HG02798 (cell line): ENCODE results near the gene MOK.
"Not testable (repeated sequence)": the region's sequence is repeated elsewhere in the genome, so short reads cannot be mapped to it uniquely, and the experiment has no call there.

Experiments
- ATAC-seq: cut with Tn5 transposase; IDR thresholded peaks from one replicate; pipeline ENCODE4 v1.9.1; 2021; ENCODE audit warnings: mild to moderate bottlenecking; ENCODE audit not compliant: unreplicated experiment, poor library complexity

MOK gene

DNA sequence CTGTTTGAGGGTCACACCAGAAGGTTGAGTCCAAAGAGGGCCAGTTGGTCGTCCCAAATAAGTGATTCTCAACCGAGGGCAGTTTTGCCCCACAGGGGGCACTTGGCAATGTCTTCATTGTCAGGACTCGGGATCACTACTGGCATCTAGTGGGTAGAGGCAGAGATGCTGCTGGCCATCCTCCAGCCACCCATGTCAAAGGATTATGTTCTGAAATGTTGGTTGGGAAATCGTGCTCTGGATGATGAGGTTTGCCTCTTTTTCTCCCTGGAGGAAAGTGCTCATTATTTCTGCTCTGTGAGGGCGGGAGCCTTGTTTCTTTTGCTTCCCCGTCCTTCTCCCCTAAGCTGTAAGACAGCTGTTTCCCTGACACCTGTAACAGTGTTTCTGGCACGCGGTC is 18.1 kb upstream of the MOK start:
- no peak for ATAC-seq

GRCh38 chr14:102321456-102322422 is 16.8 kb upstream of the MOK start:
- no peak for ATAC-seq

DNA sequence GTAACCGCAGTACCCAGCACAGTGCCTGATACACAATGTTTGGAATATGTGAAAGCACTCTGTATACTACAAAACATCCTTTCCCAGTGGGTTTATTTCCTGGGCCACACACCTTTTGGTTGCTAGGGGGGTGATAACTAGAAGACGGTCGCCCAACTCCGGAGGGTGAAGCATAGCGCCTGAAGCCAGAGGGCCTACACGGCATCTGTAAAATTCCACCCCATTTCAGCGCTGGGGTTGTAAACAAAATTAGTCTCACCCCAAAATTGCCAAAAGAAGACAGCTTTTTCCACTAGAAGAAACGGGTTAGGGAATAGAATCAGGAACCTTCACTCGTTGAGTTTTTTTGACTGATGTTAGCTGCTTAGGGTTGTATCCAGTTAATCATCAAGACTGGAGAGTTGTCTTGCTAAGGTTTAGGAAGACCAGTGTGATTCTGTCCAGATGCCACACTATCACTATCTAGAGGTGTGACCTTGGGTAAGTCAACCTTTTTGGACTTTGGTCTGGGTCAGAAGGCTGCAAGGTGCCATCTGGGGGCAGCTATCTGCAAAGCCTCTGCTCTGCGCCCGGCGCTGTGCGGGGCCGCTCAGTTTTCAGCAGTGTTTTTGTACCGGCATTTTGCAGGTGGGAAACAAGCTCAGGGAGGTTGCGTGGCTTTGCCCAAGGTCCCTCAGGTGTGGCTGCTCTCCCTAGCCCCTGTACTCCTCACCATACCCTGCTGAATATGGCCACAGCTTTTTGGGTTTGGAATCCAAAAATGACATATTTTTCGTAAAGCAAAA is 15.9 kb upstream of the MOK start:
- ATAC-seq = no peak

GRCh38 chr14:102320033-102320660 is 15.2 kb upstream of the MOK start:
- peak; percentile 23 for ATAC-seq

DNA sequence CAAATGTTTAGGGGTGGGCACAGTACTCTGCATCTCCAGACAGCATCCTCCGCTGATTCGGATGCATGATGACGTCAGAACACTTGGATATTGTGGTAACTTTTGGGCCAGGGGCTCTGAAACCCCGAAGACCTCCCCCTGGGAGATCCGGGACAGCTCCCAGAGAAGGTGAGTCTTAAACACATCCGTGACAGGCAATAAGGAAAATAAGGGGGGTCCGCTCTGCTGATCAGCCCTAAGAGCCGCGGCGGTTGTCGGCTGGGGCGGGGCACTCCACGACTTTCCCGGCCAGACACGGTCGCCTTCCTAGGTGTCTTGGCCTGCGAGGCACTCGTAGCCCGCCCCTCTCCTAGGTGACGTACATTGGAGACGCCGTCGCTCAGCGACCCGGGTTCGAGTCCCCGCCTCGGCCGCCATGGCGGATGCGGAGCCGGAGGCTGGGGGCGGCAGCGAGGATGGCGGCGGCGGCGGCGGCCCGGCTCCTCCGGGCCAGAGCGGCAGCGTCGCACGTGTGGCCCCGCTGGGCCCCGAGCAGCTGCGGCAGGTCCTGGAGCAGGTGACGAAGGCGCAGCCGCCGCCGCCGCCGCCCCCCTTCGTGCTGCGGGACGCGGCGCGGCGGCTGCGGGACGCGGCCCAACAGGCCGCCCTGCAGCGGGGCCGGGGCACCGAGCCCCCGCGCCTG is 14.5 kb upstream of the MOK start, which contains the start of gene ZNF839:
TSS of gene ZNF839 (plus strand) at position 396 of the 682 bp plus-strand sequence. CDS start at position 416, 20 bp downstream.
- ATAC-seq = peak; percentile 62

GRCh38 chr14:102318781-102319276 is 13.9 kb upstream of the MOK start:
- ATAC-seq = no peak

DNA sequence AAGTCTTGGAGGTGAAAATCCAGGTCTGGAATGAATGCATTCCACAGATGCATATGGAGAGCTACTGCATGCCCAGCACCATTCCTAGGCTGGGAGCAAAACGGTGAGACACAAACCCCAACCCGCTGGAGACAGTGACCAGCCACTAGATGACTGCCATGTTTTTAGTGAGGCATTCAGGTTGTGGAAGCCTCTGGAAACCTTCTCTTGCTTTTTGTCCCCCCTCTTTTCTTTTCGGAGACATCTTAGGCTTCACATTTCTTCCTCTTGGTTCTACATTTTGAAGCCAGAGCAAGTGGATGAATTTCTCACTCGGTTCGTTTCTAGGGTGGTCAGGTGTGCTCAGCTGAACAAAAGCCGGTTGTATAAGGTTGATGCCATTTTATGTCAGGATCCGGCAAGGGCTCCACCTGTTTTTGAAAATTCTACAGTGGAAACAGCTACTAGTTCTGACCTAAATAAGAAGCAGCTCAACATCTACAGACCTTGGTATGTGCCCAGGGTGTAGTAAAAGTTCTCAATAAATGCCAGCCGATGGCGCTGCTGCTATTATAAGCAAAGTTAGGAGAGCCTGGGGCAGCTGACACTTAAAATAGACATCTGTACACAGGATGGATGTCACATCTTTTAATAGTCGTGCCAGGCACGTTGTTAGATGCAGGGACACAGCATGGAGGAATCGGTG is 12.7 kb upstream of the MOK start:
- no peak for ATAC-seq

- peak; percentile 75 for ATAC-seq
Observed at GRCh38 chr14:102316743-102317563, 12.0 kb upstream of the MOK start.

- no peak for ATAC-seq
Observed at GRCh38 chr14:102316338-102316742, 11.4 kb upstream of the MOK start.

- no peak for ATAC-seq
Observed at GRCh38 chr14:102315121-102315520, 10.2 kb upstream of the MOK start.

GRCh38 chr14:102314242-102315011 is 9.5 kb upstream of the MOK start:
- peak; percentile 57 for ATAC-seq

GRCh38 chr14:102303664-102304063 is 1.3 kb downstream of the MOK start:
- ATAC-seq = no peak

DNA sequence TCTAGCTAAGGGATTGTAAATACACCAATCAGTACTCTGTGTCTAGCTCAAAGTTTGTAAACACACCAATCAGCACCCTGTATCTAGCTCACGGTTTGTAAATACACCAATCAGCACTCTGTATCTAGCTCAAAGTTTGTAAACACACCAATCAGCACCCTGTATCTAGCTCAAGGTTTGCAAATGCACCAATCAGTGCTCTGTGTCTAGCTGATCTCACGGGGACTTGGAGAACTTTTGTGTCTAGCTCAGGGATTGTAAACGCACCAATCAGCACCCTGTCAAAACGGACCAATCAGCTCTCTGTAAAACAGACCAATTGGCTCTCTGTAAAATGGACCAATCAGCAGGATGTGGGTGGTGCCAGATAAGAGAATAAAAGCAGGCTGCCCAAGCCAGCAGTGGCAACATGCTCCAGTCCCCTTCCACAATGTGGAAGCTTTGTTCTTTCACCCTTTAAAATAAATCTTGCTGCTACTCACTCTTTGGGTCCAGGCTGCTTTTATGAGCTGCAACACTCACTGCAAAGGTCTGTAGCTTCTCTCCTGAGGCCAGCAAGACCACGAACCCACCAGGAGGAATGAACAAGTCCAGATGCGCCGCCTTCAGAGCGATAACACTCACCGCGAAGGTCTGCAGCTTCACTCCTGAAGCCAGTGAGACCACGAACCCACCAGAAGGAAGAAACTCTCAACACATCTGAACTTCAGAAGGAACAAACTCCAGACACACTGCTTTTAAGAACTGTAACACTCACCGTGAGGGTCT is 6.5 kb downstream of the MOK start:
- not testable (repeated sequence) for ATAC-seq

DNA sequence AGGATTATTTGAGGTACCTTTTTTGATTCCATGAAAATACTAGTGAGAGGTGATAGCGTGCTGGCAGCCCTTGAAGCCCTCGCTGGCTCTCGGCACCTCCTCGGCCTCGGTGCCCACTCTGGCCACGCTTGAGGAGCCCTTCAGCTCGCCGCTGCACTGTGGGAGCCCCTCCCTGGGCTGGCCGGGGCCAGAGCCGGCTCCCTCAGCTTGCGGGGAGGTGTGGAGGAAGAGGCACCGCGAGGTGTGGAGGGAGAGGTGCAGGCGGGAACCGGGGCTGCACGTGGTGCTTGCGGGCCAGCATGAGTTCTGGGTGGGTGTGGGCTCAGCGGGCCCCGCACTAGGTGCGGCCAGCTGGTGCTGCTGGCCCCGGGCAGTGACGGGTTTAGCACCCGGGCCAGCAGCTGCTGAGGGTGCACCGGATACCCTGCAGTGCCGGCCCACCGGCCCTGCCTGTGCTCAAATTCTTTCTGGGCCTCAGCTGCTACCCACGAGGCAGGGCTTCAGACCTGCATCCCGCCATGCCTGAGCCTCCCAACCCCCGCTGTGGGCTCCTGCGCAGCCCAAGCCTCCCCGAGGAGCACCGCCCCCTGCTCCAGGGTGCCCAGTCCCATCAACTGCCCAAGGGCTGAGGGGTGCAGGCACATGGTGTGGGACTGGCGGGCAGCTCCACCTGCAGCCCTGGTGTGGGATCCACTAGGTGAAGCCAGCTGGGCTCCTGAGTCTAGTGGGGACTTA is 7.4 kb downstream of the MOK start:
- no peak for ATAC-seq

DNA sequence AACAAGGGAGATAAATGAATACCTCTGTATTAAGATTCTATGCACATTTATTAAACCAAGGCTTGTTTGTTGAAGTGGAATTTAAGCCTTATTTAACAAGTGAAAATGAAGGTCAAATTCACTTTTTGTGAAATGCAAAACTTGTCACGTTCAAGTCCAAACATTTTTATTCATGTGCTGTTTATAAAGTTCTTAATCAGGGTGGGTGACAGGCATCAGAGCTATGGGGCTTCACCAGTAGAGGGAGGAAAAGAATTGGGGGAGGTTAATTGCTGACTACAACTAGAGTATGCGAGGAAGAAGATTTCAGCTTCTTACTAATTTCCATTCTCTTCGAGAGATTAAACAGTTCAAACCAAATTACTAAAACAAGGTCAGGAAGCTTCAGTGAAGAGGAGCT is 9.7 kb downstream of the MOK start:
- ATAC-seq = no peak

DNA sequence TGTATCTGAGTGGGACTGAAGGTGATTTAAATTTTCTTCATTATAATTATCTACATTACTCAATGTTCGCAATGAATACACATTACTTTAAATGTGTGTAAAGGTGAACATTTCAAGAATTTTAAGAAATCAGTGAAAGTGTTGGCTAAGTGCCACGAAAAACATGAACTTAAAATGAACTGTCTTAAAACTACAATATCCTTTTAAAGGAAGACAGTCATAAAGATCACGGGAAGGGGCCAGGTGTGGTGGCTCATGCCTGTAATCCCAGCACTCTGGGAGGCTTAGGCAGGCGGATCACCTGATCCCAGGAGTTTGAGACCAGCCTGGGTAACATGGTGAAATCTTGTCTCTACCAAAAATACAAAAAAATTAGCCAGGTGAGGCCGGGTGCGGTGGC is 11.2 kb downstream of the MOK start:
- ATAC-seq = no peak
